A673 (cell line): ENCODE data around the gene NR1H3. TPM values are rescaled to one million over a fixed set of nuclear protein-coding genes. Genes with fewer than 3 reads are reported as not detected.

Experiments used
- total RNA-seq: library from RNA; stranded (reverse); gene quantifications from 2 replicates; pipeline ENCODE4 v1.2.3, GENCODE V29; 2021

NR1H3 gene
- total RNA-seq, 1 experiment from 2014 or later, result 14.5 TPM

Other genes with a start within 250 kb of the NR1H3 start
- 179 and 206 TPM in 2 replicates for gene ARFGAP2, start 81.1 kb upstream of the NR1H3 start, total RNA-seq
- gene PACSIN3, start 71.6 kb upstream of the NR1H3 start, total RNA-seq, result 32.0 and 50.9 TPM in 2 replicates
- 71.4 and 96.9 TPM in 2 replicates for gene DDB2, start 43.0 kb upstream of the NR1H3 start, total RNA-seq
- 63.3 and 68.1 TPM in 2 replicates for gene ACP2, start 9.2 kb upstream of the NR1H3 start, total RNA-seq
- gene MADD, start 12.1 kb downstream of the NR1H3 start, total RNA-seq, result 132 and 133 TPM in 2 replicates
- not detected in 2 replicates for gene MYBPC3, start 94.7 kb downstream of the NR1H3 start, total RNA-seq
- gene SPI1, start 120.6 kb downstream of the NR1H3 start, total RNA-seq, result not detected in 2 replicates
- gene SLC39A13, start 150.6 kb downstream of the NR1H3 start, total RNA-seq, result 53.3 and 64.2 TPM in 2 replicates
- 665 and 701 TPM in 2 replicates for gene PSMC3, start 168.4 kb downstream of the NR1H3 start, total RNA-seq
- 1.0 TPM in 2 replicates for gene RAPSN, start 191.1 kb downstream of the NR1H3 start, total RNA-seq